ENCODE data around the gene MAL. TPM values are rescaled to one million over a fixed set of nuclear protein-coding genes. Genes with fewer than 3 reads are reported as not detected.

MAL gene
- total and polyA plus RNA-seq, 8 donors = 0.25 to 1.9 (median 0.81) TPM; not detected in 1

- Histone ChIP-seq H3K4me3 (no peak overlapping the region), H3K27ac (no peak overlapping the region), H3K4me1 (no peaks in the 10 kb centered on the region), H3K9me3 (no peaks in the 10 kb centered on the region), H3K27me3 (no peaks in the 10 kb centered on the region), H3K36me3 (no peaks in the 10 kb centered on the region)
- FAIRE-seq (no peak), ATAC-seq (no peak), DNase-seq (no peak)
- no peak for TF ChIP-seq CTCF (IDR thresholded peaks at IDR 0.05)
- 73 to 82% methylated on average over 10 of the region's 10 CpGs for WGBS, 2 donors
- intact Hi-C loops (cut with DNase I) = no loop called here
Measured at GRCh38 chr2:95051626-95052025, 26.1 kb downstream of the MAL start.

GRCh38 chr2:95052307-95052706 is 26.8 kb downstream of the MAL start:
- WGBS, 2 donors = 58 to 59% methylated on average over 6 of the region's 6 CpGs
- Histone ChIP-seq H3K27ac (no peak overlapping the region), H3K27me3 (no peaks in the 10 kb centered on the region)

GRCh38 chr2:95052804-95053479 is 27.4 kb downstream of the MAL start:
- no peak for ATAC-seq
- no peak for TF ChIP-seq CTCF (IDR thresholded peaks at IDR 0.05)
- Histone ChIP-seq H3K9me3 (no peaks in the 10 kb centered on the region), H3K36me3 (no peaks in the 10 kb centered on the region), H3K4me1 (no peaks in the 10 kb centered on the region), H3K27me3 (no peaks in the 10 kb centered on the region), H3K4me3 (no peak overlapping the region), H3K27ac (no peak overlapping the region)
- FAIRE-seq = no peak
- intact Hi-C loops (cut with DNase I) = no loop called here
- DNase-seq = no peak
- 71 to 80% methylated on average over 13 of the region's 13 CpGs for WGBS, 2 donors

More at GRCh38 chr2:95052307-95052706, 26.8 kb downstream of the MAL start:
- H3K9me3 ChIP-seq = no peaks in the 10 kb centered on the region
- DNase-seq (no peak), ATAC-seq (no peak), FAIRE-seq (no peak)
- no peak for TF ChIP-seq CTCF (IDR thresholded peaks at IDR 0.05)
- H3K4me3 ChIP-seq = no peak overlapping the region
- intact Hi-C loops (cut with DNase I) = no loop called here
- no peaks in the 10 kb centered on the region for H3K4me1 ChIP-seq
- no peaks in the 10 kb centered on the region for H3K36me3 ChIP-seq

- Histone ChIP-seq H3K9me3 (no peaks in the 10 kb centered on the region), H3K36me3 (no peaks in the 10 kb centered on the region), H3K4me3 (no peak overlapping the region), H3K27me3 (no peaks in the 10 kb centered on the region), H3K27ac (no peak overlapping the region), H3K4me1 (no peaks in the 10 kb centered on the region)
- WGBS, 2 donors = 24 to 28% methylated on average over 11 of the region's 11 CpGs
- FAIRE-seq = no peak
- no peak for TF ChIP-seq CTCF (IDR thresholded peaks at IDR 0.05)
- ATAC-seq = peak in 1 of 4 donors; percentile 52
- DNase-seq = no peak
- intact Hi-C loops (cut with DNase I) = no loop called here
Measured at GRCh38 chr2:95053543-95053942, 28.0 kb downstream of the MAL start.

- no peaks in the 10 kb centered on the region for H3K27me3 ChIP-seq
- FAIRE-seq (no peak), DNase-seq (no peak), ATAC-seq (no peak)
- 50 to 58% methylated on average over 5 of the region's 5 CpGs for WGBS, 2 donors
- no peak overlapping the region for H3K4me3 ChIP-seq
- H3K9me3 ChIP-seq = no peaks in the 10 kb centered on the region
- no peak for TF ChIP-seq CTCF (IDR thresholded peaks at IDR 0.05)
- H3K4me1 ChIP-seq = no peaks in the 10 kb centered on the region
- no peaks in the 10 kb centered on the region for H3K36me3 ChIP-seq
- intact Hi-C loops (cut with DNase I) = no loop called here
- H3K27ac ChIP-seq = no peak overlapping the region
Measured at GRCh38 chr2:95054016-95054415, 28.5 kb downstream of the MAL start.
